Measurements from ENCODE around the gene WNT10A.
"Not testable (repeated sequence)": the region's sequence is repeated elsewhere in the genome, so short reads cannot be mapped to it uniquely, and the experiment has no call there.

DNA sequence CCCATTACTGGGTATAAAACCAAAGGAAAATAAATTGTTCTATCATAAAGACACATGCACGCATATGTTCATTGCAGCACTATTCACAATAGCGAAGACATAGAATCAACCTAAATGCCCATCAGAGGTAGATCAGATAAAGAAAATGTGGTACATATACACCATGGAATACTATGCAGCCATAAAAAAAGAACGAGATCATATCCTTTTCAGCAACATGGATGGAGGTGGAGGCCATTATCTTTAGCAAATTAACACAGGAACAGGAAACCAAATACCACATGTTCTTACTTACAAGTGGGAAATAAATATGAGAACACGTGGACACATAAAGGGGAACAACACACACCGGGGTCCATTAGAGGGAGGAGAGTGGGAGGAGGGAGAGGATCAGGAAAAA lies 36.3 kb upstream of the WNT10A start:
- not testable (repeated sequence) for TF ChIP-seq POLR2A, CTCF, EP300 (IDR thresholded peaks at IDR 0.05)

Data from tibial nerve (tissue), 4 donors.